ENCODE results near the gene ADGRG1.
"Not testable (repeated sequence)": the region's sequence is repeated elsewhere in the genome, so short reads cannot be mapped to it uniquely, and the experiment has no call there.

Gene ADGRG1

GRCh38 chr16:57667526-57668262 is 39.3 kb downstream of the ADGRG1 start:
- no peak for DNase-seq

GRCh38 chr16:57668263-57668571 is 39.8 kb downstream of the ADGRG1 start, which contains the start of gene ADGRG3:
TSS of gene ADGRG3 (plus strand) at chr16:57668306. CDS start at chr16:57668348, 42 bp downstream.
- no peak for DNase-seq

- no peak for DNase-seq
These were observed 40.4 kb downstream of the ADGRG1 start for GRCh38 chr16:57668630-57669475.

- DNase-seq: no peak
These were observed 41.2 kb downstream of the ADGRG1 start for GRCh38 chr16:57669476-57670162.

- no peak for DNase-seq
These were observed 41.8 kb downstream of the ADGRG1 start for GRCh38 chr16:57670196-57670595.

GRCh38 chr16:57671451-57671850 is 43.0 kb downstream of the ADGRG1 start:
- DNase-seq: not testable (repeated sequence)

GRCh38 chr16:57672416-57672815 is 44.0 kb downstream of the ADGRG1 start:
- no peak for DNase-seq

- no peak for DNase-seq
These were observed 44.4 kb downstream of the ADGRG1 start for GRCh38 chr16:57672824-57673223.

- no peak for DNase-seq
These were observed 47.5 kb downstream of the ADGRG1 start for GRCh38 chr16:57675741-57676551.

- no peak for DNase-seq
These were observed 48.2 kb downstream of the ADGRG1 start for GRCh38 chr16:57676553-57677085.

GRCh38 chr16:57677622-57678369 is 49.4 kb downstream of the ADGRG1 start:
- DNase-seq: no peak

- DNase-seq: no peak
These were observed 50.6 kb downstream of the ADGRG1 start for GRCh38 chr16:57679016-57679415.

- no peak for DNase-seq
These were observed 51.5 kb downstream of the ADGRG1 start for GRCh38 chr16:57679767-57680482.

GRCh38 chr16:57680842-57681375 is 52.5 kb downstream of the ADGRG1 start:
- no peak for DNase-seq

- DNase-seq: no peak
These were observed 53.7 kb downstream of the ADGRG1 start for GRCh38 chr16:57681950-57682728.

GRCh38 chr16:57682809-57683635 is 54.6 kb downstream of the ADGRG1 start:
- no peak for DNase-seq

GRCh38 chr16:57683636-57684545 is 55.5 kb downstream of the ADGRG1 start:
- no peak for DNase-seq
